ENCODE results near the gene NXPH3. TPM values are rescaled to one million over a fixed set of nuclear protein-coding genes. Genes with fewer than 3 reads are reported as not detected.

NXPH3 gene
- total and polyA plus RNA-seq, 2 experiments from 2014 or later = 0.77 to 1.2 TPM

DNA sequence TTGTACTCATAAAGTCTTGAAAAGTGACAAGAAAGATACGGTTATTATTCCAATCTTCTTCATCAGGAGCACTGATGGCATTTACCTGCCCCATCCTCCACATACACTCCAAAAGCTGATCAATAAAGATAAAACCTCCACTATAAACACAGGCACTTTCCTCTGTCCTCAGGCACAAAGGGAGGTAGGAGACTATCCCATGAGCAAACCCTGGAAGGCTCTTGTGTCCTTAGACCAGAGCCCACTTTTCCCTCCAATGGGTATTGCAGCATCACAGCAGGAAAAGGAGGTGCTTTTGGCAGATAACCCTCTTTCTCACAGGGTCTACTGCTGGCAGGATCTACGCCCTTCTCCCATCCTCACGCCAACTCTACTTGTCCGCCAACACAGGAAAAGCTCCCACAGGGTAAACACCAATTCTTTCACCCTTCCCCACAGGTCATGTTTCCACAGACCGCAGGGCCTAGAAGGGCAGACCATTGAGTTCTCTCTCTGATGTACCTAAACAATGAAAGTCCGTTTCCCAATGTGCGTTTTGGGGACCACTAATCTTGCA is 28.7 kb downstream of the NXPH3 start:
- no peak overlapping the region for H3K4me2 ChIP-seq
- no peaks in the 10 kb centered on the region for H3K4me1 ChIP-seq (ENCODE audit: insufficient read depth)
- H3K9me2 ChIP-seq (replicated peaks; ENCODE audit: insufficient read depth) = no peaks in the 10 kb centered on the region
- H4K20me1 ChIP-seq (ENCODE audit: insufficient read depth, poor library complexity, severe bottlenecking) = no peaks in the 10 kb centered on the region
- H3K27ac ChIP-seq = no peak overlapping the region
- no peak overlapping the region for H3K4me3 ChIP-seq
- H3K27me3 ChIP-seq = no peaks in the 10 kb centered on the region
- H2AFZ ChIP-seq = no peak overlapping the region
- TF ChIP-seq EZH2 (IDR thresholded peaks at IDR 0.05; ENCODE audit: borderline replicate concordance) = no peak
- TF ChIP-seq, protein P1, sequence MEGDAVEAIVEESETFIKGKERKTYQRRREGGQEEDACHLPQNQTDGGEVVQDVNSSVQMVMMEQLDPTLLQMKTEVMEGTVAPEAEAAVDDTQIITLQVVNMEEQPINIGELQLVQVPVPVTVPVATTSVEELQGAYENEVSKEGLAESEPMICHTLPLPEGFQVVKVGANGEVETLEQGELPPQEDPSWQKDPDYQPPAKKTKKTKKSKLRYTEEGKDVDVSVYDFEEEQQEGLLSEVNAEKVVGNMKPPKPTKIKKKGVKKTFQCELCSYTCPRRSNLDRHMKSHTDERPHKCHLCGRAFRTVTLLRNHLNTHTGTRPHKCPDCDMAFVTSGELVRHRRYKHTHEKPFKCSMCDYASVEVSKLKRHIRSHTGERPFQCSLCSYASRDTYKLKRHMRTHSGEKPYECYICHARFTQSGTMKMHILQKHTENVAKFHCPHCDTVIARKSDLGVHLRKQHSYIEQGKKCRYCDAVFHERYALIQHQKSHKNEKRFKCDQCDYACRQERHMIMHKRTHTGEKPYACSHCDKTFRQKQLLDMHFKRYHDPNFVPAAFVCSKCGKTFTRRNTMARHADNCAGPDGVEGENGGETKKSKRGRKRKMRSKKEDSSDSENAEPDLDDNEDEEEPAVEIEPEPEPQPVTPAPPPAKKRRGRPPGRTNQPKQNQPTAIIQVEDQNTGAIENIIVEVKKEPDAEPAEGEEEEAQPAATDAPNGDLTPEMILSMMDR (IDR thresholded peaks at IDR 0.05; ENCODE audit: poor library complexity) = no peak
- TF ChIP-seq EZH2phosphoT487 (IDR thresholded peaks at IDR 0.05; ENCODE audit: low read depth, severe bottlenecking, unreplicated experiment) = no peak
- WGBS (ENCODE audit: low lambda C conversion rate, missing lambda C conversion rate) = 89% methylated on average over 7 of the region's 7 CpGs
- no peaks in the 10 kb centered on the region for H3K9me3 ChIP-seq (ENCODE audit: low read depth)
- H3K79me2 ChIP-seq = no peaks in the 10 kb centered on the region
- DNase-seq (ENCODE audit: low spot score) = no peak
- H3K36me3 ChIP-seq (replicated peaks; ENCODE audit: insufficient read depth, low read depth) = no peaks in the 10 kb centered on the region

DNA sequence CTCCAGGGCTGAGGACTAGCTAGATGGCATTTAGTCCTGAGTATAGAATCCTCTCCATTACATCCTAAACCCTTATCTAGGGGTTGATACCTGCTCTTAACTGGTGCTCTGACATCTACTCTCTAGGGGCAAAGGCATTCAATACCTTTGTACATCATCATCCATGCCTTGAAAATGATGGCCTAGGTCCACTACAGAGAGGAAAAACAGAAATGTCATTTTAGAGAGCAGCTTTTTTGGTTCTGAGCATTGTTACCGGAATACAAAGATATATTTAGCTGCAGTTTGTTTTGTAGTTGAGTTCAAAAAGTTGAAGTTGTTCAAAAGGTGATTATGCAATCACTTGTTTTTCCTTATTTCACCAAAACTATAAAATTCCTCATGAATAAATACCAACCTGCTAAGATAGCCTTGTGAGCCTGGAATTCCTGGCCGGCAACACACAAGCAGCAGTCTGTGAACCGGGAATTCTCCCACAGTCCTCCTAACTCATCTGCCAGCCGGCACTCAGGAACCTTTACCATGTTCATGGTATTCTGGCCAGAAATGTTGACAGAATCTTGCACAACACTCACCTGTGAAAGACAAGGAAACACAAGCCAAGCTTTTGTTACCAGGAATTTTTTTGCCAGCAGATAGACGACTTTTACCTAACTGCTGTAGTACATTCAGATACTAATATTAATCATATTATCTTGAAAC is 35.4 kb downstream of the NXPH3 start:
- H2AFZ ChIP-seq = no peak overlapping the region
- no peak overlapping the region for H3K27ac ChIP-seq
- no peak for DNase-seq (ENCODE audit: low spot score)
- 79% methylated on average over 5 of the region's 5 CpGs for WGBS (ENCODE audit: low lambda C conversion rate, missing lambda C conversion rate)
- peaks cover 30% of the 10 kb centered on the region for H3K79me2 ChIP-seq
- no peaks in the 10 kb centered on the region for H3K36me3 ChIP-seq (replicated peaks; ENCODE audit: insufficient read depth, low read depth)
- no peaks in the 10 kb centered on the region for H4K20me1 ChIP-seq (ENCODE audit: insufficient read depth, poor library complexity, severe bottlenecking)
- H3K4me2 ChIP-seq = no peak overlapping the region
- H3K9me2 ChIP-seq (replicated peaks; ENCODE audit: insufficient read depth) = no peaks in the 10 kb centered on the region
- no peak for TF ChIP-seq EZH2 (IDR thresholded peaks at IDR 0.05; ENCODE audit: borderline replicate concordance)
- no peak for TF ChIP-seq EZH2phosphoT487 (IDR thresholded peaks at IDR 0.05; ENCODE audit: low read depth, severe bottlenecking, unreplicated experiment)
- TF ChIP-seq, protein P1 (IDR thresholded peaks at IDR 0.05; ENCODE audit: poor library complexity) = no peak
- H3K9me3 ChIP-seq (ENCODE audit: low read depth) = no peaks in the 10 kb centered on the region
- H3K4me3 ChIP-seq = no peak overlapping the region
- H3K4me1 ChIP-seq (ENCODE audit: insufficient read depth) = no peaks in the 10 kb centered on the region
- H3K27me3 ChIP-seq = no peaks in the 10 kb centered on the region

DNA sequence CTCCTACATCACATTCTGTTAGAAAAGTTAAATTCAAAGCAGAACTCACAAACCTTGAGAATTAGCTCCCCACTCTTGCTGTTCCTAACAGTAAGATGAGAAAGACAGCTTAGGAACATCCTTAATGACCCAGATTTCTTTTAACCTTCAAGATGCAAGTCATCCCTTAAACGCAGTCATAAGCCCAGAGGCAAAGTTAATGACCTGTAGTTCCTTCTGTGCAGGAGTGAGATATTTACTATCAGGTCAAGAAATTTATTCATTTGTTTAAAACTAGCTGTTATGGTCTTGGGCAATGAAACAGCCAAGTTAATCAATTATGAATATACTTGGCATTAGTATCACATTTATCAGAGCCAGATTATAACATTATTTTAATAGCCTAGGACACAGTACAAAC is 37.1 kb downstream of the NXPH3 start:
- 67% methylated on average over 1 of the region's 1 CpG for WGBS (ENCODE audit: low lambda C conversion rate, missing lambda C conversion rate)
- TF ChIP-seq EZH2phosphoT487 (IDR thresholded peaks at IDR 0.05; ENCODE audit: low read depth, severe bottlenecking, unreplicated experiment) (no peak), EZH2 (IDR thresholded peaks at IDR 0.05; ENCODE audit: borderline replicate concordance) (no peak)
- TF ChIP-seq, protein P1 (IDR thresholded peaks at IDR 0.05; ENCODE audit: poor library complexity) = no peak
- Histone ChIP-seq H3K79me2 (peaks cover 37% of the 10 kb centered on the region), H3K9me2 (replicated peaks; ENCODE audit: insufficient read depth) (no peaks in the 10 kb centered on the region), H3K4me3 (no peak overlapping the region), H3K4me2 (no peak overlapping the region), H3K9me3 (ENCODE audit: low read depth) (no peaks in the 10 kb centered on the region), H4K20me1 (ENCODE audit: insufficient read depth, poor library complexity, severe bottlenecking) (no peaks in the 10 kb centered on the region), H3K36me3 (replicated peaks; ENCODE audit: insufficient read depth, low read depth) (no peaks in the 10 kb centered on the region), H3K27me3 (no peaks in the 10 kb centered on the region), H2AFZ (no peak overlapping the region), H3K27ac (no peak overlapping the region), H3K4me1 (ENCODE audit: insufficient read depth) (no peaks in the 10 kb centered on the region)
- DNase-seq (ENCODE audit: low spot score) = no peak
